Thymus (tissue), 11 donors: ENCODE measurements around the gene AMACR. TPM values are rescaled to one million over a fixed set of nuclear protein-coding genes. Genes with fewer than 3 reads are reported as not detected.
"Not testable (repeated sequence)": the region's sequence is repeated elsewhere in the genome, so short reads cannot be mapped to it uniquely, and the experiment has no call there.

Source experiments
- DNase-seq, 9 donors: peaks; one replicate each; pipeline ENCODE4 v3.0.0-alpha.2; 2013; ENCODE audit warnings: low spot score in 9 of 9, low read depth in 6 of 9, missing footprints in 1 of 9
- H3K27ac ChIP-seq, 2 donors: one replicate each; pipeline ENCODE4 v1.5.1; 2013; ENCODE audit warnings: control low read depth in 1 of 2, low read depth in 1 of 2, low read length in 1 of 2, mild to moderate bottlenecking in 1 of 2, moderate library complexity in 1 of 2
- H3K27me3 ChIP-seq, 2 donors: one replicate each; pipeline ENCODE4 v1.5.1; 2013; ENCODE audit warnings: low read length in 1 of 2; ENCODE audit not compliant: control insufficient read depth in 2 of 2, insufficient read depth in 1 of 2
- H3K36me3 ChIP-seq, 2 donors: one replicate each; pipeline ENCODE4 v1.5.1; 2013; ENCODE audit warnings: low read length in 1 of 2, mild to moderate bottlenecking in 1 of 2, moderate library complexity in 1 of 2; ENCODE audit not compliant: control insufficient read depth in 2 of 2, insufficient read depth in 2 of 2
- H3K4me1 ChIP-seq, 2 donors: one replicate each; pipeline ENCODE4 v1.5.1; 2013; ENCODE audit warnings: low read length in 2 of 2; ENCODE audit not compliant: control insufficient read depth in 2 of 2, insufficient read depth in 2 of 2
- H3K4me3 ChIP-seq, 2 donors: one replicate each; pipeline ENCODE4 v1.5.1; 2013; ENCODE audit warnings: low read length in 2 of 2, control low read depth in 1 of 2, mild to moderate bottlenecking in 1 of 2
- H3K9me3 ChIP-seq, 2 donors: one replicate each; pipeline ENCODE4 v1.5.1; 2013; ENCODE audit warnings: low read length in 1 of 2, mild to moderate bottlenecking in 1 of 2; ENCODE audit not compliant: control insufficient read depth in 2 of 2, insufficient read depth in 1 of 2
- WGBS: extraction: QIAGEN DNeasy Blood & Tissue Kit; methylation state at CpG from one replicate; pipeline ENCODE4 v1.1.7; 2013; 5-methylcytosine and 5-hydroxymethylcytosine counted together
- polyA plus RNA-seq: library from polyadenylated mRNA; stranded (reverse); fragments of 200-250 nt; gene quantifications from one replicate; pipeline ENCODE4 v1.2.3, GENCODE V29; 2013
- total RNA-seq: library from RNA; stranded (reverse); fragments of 120-200 nt; gene quantifications from one replicate; pipeline ENCODE4 v1.2.4, GENCODE V29; 2013
- donor health status: healthy.

AMACR gene
- total and polyA plus RNA-seq, 2 donors = 7.5 to 7.8 TPM

- Histone ChIP-seq H3K27ac (no peak overlapping the region), H3K4me3 (no peak overlapping the region), H3K4me1 (peaks cover 0 to 2% of the 10 kb centered on the region in 2 donors), H3K27me3 (no peaks in the 10 kb centered on the region), H3K9me3 (no peaks in the 10 kb centered on the region), H3K36me3 (peaks cover 0 to 4% of the 10 kb centered on the region in 2 donors)
- WGBS = 78% methylated on average over 5 of the region's 5 CpGs
- no peak for DNase-seq
These were observed 8.4 kb upstream of the AMACR start for GRCh38 chr5:34016222-34016621.

- H3K27ac ChIP-seq = no peak overlapping the region
- no peaks in the 10 kb centered on the region for H3K4me1 ChIP-seq
- no peak for DNase-seq
- no peaks in the 10 kb centered on the region for H3K36me3 ChIP-seq
- H3K27me3 ChIP-seq = no peaks in the 10 kb centered on the region
- H3K9me3 ChIP-seq = no peaks in the 10 kb centered on the region
- no peak overlapping the region for H3K4me3 ChIP-seq
- WGBS = 95% methylated on average over 4 of the region's 4 CpGs
These were observed 7.4 kb upstream of the AMACR start for GRCh38 chr5:34015120-34015822.

GRCh38 chr5:34014626-34015025, 6.8 kb upstream of the AMACR start:
- H3K27ac ChIP-seq = no peak overlapping the region
- DNase-seq = no peak
- H3K4me3 ChIP-seq = no peak overlapping the region
- no peaks in the 10 kb centered on the region for H3K9me3 ChIP-seq
- 98% methylated on average over 2 of the region's 2 CpGs for WGBS
- H3K4me1 ChIP-seq = no peaks in the 10 kb centered on the region
- H3K27me3 ChIP-seq = no peaks in the 10 kb centered on the region
- H3K36me3 ChIP-seq = no peaks in the 10 kb centered on the region

- H3K27me3 ChIP-seq = no peaks in the 10 kb centered on the region
- no peaks in the 10 kb centered on the region for H3K9me3 ChIP-seq
- H3K27ac ChIP-seq = no peak overlapping the region
- no peaks in the 10 kb centered on the region for H3K4me1 ChIP-seq
- no peaks in the 10 kb centered on the region for H3K36me3 ChIP-seq
- DNase-seq = no peak
- WGBS = 95% methylated on average over 3 of the region's 3 CpGs
- no peak overlapping the region for H3K4me3 ChIP-seq
These were observed 5.7 kb upstream of the AMACR start for GRCh38 chr5:34013547-34013946.

- Histone ChIP-seq H3K4me3 (no peak overlapping the region), H3K9me3 (no peaks in the 10 kb centered on the region), H3K27me3 (no peaks in the 10 kb centered on the region), H3K4me1 (no peaks in the 10 kb centered on the region), H3K27ac (no peak overlapping the region), H3K36me3 (no peaks in the 10 kb centered on the region)
- no peak for DNase-seq
These were observed 4.9 kb upstream of the AMACR start for GRCh38 chr5:34012791-34013190.

- Histone ChIP-seq H3K4me3 (no peak overlapping the region), H3K27ac (no peak overlapping the region), H3K4me1 (peaks cover 5% of the 10 kb centered on the region in 2 donors), H3K9me3 (no peaks in the 10 kb centered on the region), H3K36me3 (no peaks in the 10 kb centered on the region), H3K27me3 (no peaks in the 10 kb centered on the region)
- no peak for DNase-seq
- 86% methylated on average over 4 of the region's 4 CpGs for WGBS
These were observed 3.7 kb upstream of the AMACR start for GRCh38 chr5:34011536-34011935.

- DNase-seq, H3K36me3 ChIP-seq, H3K9me3 ChIP-seq, H3K4me3 ChIP-seq, H3K27ac ChIP-seq, H3K4me1 ChIP-seq, H3K27me3 ChIP-seq: not testable (repeated sequence)
- WGBS = 78% methylated on average over 2 of the region's 2 CpGs
These were observed 2.3 kb upstream of the AMACR start for GRCh38 chr5:34010146-34010545.

GRCh38 chr5:34009610-34010009, 1.8 kb upstream of the AMACR start:
- Histone ChIP-seq H3K4me3 (no peak overlapping the region), H3K36me3 (peaks cover 0 to 4% of the 10 kb centered on the region in 2 donors), H3K4me1 (peaks cover 5% of the 10 kb centered on the region in 2 donors), H3K27me3 (no peaks in the 10 kb centered on the region), H3K9me3 (no peaks in the 10 kb centered on the region), H3K27ac (no peak overlapping the region)
- WGBS = 36% methylated on average over 1 of the region's 1 CpG
- DNase-seq = no peak

GRCh38 chr5:34008802-34009201, 952 bp upstream of the AMACR start:
- peaks cover 5% of the 10 kb centered on the region in 2 donors for H3K4me1 ChIP-seq
- H3K4me3 ChIP-seq = peak overlapping the region; percentile 91
- peak overlapping the region in 1 of 2 donors; percentile 99 for H3K27ac ChIP-seq
- 7% methylated on average over 1 of the region's 1 CpG for WGBS
- no peaks in the 10 kb centered on the region for H3K9me3 ChIP-seq
- no peaks in the 10 kb centered on the region for H3K27me3 ChIP-seq
- peak in 1 of 9 donors; percentile 8 for DNase-seq
- peaks cover 0 to 7% of the 10 kb centered on the region in 2 donors for H3K36me3 ChIP-seq
